Stimulated activated CD4-positive, alpha-beta T cell treated with anti-CD3 and anti-CD28 coated beads, TNF-alpha, amount 100 ng/mL, for 24 hours (primary cell): ENCODE results near the gene XRCC2.
"Not testable (repeated sequence)": the region's sequence is repeated elsewhere in the genome, so short reads cannot be mapped to it uniquely, and the experiment has no call there.

Source experiments
- DNase-seq, 3 experiments: peaks; one replicate each; pipeline ENCODE4 v3.0.0-alpha.2; 2020; ENCODE audit warnings: low read depth in 3 of 3

Gene XRCC2

DNA sequence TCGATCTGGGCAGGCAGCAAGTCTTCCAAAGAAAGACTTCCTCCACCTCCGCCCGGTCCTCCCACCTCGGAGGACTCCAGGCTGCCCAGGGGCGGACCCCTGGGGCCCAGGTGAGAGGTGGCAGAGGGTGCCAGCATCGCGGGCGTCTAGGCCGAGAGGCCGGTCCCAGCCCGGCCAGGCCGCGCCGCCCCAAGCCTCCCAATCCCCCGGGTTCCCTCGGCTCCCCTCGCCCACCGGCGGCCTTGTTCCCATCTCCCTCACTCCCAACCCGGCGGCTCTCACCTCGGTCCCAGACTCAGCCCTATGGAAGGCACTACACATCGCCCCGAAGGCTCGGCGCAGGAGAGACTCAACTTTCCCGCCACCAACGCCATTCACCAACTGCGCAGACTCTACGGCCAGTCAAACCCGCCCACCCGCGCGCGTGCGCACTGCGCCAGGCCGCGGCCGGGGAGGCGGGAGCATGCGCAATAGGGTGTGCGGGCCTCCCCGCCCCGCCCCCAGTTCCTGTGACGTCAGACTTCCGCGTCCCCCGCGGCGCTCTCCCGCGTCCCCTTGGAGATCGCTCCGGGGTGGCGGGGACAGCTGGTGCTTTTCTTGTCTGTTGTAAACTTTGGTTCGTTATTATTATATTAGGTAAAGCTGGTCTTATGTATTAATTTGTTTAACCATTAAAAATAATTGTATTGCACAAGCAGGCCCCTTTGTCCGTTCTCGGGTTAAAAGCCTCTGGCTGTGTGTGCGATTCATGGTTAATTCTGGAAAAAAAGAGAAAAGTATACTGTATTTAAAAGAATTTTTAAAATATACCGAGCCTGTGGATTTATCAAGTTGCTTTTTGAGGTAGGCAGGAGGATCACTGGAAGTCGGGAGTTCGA, at the start of gene XRCC2:
TSS of gene XRCC2 (minus strand) at position 383 of the 878 bp plus-strand sequence. CDS start at position 321, 62 bp downstream.
- DNase-seq, result peak; percentile 89 to 92 (median 90)

DNA sequence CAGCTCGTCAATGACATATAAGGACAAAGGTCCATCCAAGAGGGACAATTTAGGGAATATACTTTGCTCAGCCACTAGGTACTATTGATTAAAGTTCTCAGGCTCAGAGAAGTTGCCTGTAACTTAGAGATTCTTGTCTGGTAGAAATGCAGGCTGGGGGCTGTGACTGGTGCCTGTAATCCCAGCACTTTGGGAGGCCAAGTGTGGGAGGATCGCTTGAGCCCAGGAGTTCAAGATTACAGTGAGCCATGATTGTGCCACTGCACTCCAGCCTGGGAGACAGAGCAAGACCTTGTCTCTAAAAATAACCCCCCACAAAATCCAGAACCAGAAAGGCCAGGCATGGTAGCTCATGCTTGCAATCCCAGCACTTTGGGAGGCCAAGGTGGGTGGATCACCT, 47.4 kb upstream of the XRCC2 start:
- no peak for DNase-seq

DNA sequence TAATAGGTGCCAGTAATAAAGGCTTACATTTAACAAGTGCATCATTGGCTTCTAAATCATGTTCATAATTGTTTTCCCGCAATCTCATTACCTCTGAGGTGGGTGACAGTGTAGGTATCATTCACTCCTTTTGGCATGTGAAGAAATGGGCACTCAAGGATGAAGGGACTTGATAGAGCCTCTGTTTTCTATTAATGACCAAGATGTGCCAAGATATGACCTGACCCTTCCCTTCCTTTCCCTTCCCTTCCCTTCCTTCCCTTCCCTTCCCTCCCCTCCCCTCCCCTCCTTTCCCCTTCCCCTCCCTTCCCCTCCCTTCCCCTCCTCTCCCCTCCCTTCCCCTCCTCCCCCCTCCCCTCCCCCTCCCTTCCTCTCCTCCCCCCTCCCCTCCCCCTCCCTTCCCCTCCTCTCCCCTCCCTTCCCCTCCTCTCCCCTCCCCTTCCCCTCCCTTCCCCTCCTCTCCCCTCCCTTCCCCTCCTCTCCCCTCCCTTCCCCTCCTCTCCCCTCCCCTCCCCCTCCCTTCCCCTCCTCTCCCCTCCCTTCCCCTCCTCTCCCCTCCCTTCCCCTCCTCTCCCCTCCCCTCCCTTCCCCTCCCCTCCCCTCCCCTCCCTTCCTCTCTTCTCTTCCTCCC, 36.6 kb upstream of the XRCC2 start:
- DNase-seq, result not testable (repeated sequence)

- DNase-seq, result no peak
Observed at GRCh38 chr7:152711444-152711944, 35.6 kb upstream of the XRCC2 start.

- DNase-seq, result no peak
Observed at GRCh38 chr7:152710153-152710442, 34.2 kb upstream of the XRCC2 start.

DNA sequence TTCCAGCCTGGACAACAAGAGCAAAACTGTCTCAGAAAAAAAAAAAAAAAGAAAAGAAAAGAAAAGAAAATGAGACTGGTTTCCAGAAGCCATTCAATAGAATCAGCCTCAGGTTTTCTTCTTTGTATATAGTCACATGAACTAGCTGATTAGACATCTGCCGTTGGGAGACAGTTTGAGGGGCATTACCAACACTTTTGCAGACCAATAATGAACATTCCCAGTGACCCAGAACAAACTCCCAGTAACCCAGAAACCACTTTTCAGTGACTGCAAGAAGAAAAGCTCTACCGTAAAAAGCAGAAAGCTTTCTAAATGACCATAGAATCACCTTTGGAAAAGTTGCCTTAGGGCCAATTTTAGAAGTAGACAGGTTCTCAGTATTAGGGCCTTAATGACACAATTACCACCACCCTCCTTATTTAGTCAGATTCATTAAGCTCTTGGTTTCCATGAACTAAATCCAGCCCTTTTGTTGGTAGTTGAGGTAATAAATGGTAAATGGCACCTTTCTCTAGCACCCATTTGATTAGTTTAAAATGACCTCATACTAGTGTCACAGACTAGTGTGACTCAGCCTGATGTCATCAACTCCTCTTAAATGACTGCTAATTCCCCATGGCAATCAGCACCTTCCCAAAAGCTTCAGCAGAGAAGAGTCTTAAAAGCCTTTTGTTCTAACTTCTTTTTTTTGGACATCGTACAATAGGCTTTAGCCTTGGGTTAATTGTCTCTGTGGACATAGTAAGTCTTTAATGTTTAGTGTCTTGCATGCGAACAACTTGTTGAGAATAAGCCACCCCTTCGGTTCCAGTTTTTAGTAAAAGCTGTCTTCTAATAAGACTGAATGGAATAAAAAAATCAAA, 33.6 kb upstream of the XRCC2 start:
- no peak for DNase-seq

DNA sequence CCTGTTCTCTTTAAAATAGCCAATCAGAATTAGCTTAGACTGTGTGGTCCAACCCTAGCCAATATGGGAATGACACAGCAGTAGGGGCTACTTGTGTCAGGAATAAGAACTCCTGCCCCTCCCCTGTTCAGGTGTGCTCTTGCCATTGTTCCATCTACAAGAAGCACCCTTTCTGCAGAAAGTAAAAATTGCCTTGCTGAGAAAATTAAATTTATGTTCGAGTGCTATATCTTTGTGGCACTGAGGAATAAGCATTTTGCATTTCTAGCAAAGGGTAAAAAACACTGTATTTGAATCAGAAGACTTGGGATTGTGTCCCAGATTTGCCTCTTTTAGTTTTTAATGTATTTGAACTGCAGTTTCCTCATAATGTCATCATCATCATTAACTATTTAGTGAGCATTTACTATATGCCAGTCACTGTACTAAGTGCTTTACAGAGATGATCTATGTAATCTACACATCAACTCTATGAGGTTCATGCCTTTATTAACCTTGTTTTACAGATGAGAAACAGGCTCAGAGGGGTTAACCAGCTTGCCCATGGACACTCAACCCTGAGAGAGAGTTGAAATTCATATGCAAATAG, 28.9 kb upstream of the XRCC2 start:
- DNase-seq, result no peak

- no peak for DNase-seq
Observed at GRCh38 chr7:152699079-152699478, 23.1 kb upstream of the XRCC2 start.

DNA sequence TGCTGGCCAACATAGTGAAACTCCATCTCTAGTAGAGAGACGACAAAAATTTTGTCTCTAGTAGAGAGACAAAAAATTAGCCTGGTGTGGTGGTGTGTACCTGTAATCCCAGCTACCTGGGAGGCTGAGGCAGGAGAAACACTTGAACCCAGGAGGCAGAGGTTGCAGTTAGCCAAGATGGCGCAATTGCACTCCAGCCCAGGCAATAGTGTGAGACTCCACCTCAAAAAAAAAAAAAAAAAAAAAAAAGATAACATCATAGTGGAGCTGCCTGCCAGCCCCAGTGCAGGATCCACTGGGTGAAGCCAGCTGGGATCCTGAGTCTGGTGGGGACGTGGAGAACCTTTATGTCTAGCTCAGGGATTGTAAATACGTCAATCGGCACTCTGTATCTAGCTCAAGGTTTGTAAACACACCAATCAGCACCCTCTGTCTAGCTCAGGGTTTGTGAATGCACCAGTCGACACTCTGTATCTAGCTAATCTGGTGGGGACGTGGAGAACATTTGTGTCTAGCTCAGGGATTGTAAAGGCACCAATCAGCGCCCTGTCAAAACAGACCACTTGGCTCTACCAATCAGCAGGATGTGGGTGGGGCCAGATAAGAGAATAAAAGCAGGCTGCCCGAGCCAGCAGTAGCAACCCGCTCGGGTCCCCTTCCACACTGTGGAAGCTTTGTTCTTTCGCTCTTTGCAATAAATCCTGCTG, 21.5 kb upstream of the XRCC2 start:
- not testable (repeated sequence) for DNase-seq

- DNase-seq, result not testable (repeated sequence)
Observed at GRCh38 chr7:152692196-152692595, 16.3 kb upstream of the XRCC2 start.

DNA sequence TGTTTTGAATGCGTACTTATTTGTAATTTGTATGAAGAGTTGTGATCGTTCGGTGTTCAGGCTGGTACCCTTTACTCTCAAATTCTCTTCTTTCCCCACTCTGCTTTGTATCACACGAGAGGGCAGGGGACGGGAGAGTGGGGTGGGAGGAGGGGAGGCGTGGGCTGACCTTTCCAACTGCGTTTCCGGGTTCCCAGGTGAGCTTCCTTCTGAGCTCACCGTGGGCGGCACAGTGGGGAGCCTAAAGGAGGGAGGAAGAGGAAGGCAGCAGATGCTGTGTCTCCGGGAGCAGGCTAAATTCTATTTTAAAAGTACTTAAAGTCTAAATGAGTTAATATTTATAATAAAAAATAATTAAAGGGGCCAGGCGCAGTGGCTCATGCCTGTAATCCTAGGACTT, 7.4 kb upstream of the XRCC2 start:
- DNase-seq, result no peak

DNA sequence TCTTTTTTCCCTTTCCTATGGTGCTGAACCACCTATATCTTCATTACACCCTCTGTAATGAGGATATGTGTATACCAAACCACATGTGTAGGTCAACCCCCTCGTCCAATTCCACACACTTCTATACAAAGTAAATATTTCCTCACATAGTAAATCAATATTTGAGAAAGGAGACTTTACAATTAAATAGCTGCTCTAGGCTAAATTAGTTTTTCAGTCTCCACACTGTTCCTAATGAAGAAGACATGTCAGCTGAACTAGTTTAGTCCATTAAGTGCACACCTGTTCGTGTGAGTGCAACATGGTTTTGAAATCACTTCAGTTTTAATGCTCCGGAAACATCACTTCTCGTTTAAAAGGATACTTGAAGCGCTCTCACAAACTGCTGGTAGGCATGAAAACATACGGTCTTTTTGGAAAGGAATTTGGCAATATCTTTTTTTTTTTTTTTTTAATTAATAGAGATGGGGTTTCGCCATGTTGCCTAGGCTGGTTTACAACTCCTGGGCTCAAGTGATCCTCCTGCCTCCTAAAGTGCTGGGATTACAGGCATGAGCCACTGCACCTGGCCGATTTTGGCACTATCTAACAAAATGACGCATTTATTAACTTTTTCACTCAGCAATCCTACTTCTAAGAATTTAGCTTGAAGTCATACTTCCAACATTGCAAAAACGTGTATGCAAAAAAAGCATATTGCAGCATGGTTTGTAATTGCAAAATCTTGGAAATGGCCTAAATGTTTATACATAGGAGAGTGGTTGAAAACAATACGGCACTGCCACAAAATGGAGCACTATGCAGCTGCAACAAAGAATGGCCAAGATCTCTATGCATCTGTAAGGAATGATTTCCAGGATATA, 2.1 kb upstream of the XRCC2 start:
- no peak for DNase-seq

DNA sequence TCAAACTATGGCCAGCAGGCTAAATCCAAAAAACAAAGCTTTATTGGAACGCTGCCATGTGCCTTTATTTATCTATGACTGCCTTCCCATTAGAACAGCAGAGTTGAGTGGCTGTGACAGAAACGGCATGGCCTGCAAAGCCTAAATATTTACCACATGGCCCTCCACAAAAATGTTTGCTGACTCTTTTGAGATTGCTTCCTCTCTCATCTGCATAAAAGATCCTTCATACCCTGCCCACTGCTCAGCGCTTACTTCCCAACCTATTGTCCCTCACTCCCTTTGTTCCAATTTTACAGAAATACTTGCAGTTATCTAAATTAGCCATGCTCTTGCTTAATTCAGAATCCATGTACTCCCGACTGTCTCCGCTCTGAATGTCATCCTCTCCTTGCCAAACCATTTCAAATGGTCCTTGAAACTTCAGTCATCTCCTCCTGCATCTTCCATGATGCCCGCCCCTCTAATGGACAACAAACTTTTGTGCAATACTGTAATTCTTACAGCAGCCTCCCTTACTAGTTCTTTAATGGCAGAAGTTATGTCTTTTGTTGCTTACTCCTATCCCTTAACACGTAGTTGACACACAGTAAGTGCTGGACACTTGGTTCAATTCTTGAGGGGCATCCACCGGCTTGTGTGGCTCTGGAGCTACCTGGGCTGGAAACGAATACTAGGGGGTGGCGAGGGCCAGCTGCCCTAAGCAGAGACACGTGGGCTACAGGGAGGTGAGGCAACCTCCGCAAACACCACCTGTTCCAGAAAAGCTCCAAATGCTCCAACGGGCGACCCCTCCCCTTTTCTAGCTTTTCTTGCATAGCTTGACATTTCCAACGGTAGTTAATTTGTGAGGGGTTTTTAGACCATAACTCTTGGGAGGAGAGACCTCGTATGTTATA, 832 bp downstream of the XRCC2 start:
- peak in 1 of 3 experiments; percentile 9 for DNase-seq

- no peak for DNase-seq
Observed at GRCh38 chr7:152673897-152674296, 2.0 kb downstream of the XRCC2 start.

- no peak for DNase-seq
Observed at GRCh38 chr7:152672626-152673025, 3.3 kb downstream of the XRCC2 start.

DNA sequence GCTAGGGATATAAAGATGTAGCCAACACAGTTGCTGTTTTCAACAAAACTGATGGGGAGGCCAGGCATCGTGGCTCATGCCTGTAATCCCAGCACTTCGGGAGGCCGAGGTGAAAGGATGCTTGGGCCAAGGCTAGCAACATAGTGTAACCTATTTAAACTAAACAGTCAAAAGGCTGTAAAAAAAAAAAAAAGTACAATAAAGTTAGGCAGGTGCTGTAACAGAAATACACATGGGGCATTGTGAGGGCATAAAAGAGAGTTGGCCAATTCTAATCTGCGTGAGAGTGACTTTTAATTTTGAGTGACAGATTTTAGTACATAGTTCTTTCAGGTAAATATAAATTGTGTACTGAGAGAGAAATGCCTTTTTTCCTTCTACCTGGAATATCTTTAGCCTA, 6.2 kb downstream of the XRCC2 start:
- no peak for DNase-seq

GRCh38 chr7:152668975-152669374, 7.0 kb downstream of the XRCC2 start:
- DNase-seq, result no peak

DNA sequence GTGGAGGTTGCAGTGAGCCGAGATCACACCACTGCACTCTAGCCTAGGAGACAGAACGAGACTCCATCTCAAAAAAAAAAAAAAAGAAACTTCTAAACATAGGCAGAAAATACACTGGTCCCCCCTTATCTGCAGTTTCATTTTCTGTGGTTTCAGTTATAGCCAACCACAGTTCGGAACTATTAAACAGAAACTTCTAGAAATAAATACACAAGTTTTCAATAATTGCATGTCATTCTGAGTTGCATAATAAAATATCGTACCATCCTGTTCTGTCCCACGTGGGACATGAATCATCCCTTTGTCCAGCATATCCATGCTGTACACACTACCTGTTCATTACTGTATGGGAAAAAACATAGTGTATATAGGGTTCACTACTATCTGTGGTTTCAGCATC, 8.0 kb downstream of the XRCC2 start:
- DNase-seq, result no peak

DNA sequence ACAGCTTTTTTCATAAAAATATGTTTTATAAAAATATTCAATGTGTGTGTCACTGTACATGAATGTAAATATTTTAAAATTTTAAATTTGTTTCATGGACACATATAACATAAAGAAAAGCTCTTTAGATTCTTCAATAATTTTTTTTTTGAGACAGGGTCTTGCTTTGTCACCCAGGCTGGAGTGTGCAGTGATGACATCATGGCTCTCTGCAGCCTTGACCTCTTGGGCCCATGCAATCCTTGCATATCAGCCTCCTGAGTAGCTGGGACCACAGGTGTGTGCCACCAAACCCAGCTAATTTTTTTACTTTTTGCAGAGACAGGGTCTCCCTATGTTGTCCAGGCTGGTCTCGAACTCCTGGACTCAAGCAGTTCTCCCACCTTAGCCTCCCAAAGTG, 9.9 kb downstream of the XRCC2 start:
- DNase-seq, result no peak
